Adipocyte (in vitro differentiated cells): ENCODE results near the gene PDE9A.

Source experiments
- DNase-seq: peaks from one replicate; pipeline ENCODE4 v3.0.0-alpha.2; 2015; ENCODE audit warnings: low read depth
- H3K27me3 ChIP-seq: replicated peaks from 2 replicates; pipeline ENCODE4 v1.7.0; 2013; ENCODE audit warnings: mild to moderate bottlenecking, low read length, moderate library complexity; ENCODE audit not compliant: control insufficient read depth, insufficient read depth
- H3K36me3 ChIP-seq: 2 replicates; pipeline ENCODE4 v1.7.0; 2013; ENCODE audit warnings: low read length, mild to moderate bottlenecking, moderate library complexity; ENCODE audit not compliant: control insufficient read depth, insufficient read depth, severe bottlenecking
- H3K4me1 ChIP-seq: 2 replicates; pipeline ENCODE4 v1.7.0; 2013; ENCODE audit warnings: mild to moderate bottlenecking, low read length, moderate library complexity; ENCODE audit not compliant: control insufficient read depth, insufficient read depth
- H3K4me3 ChIP-seq: 2 replicates; pipeline ENCODE4 v1.7.0; 2013; ENCODE audit warnings: mild to moderate bottlenecking, low read length, moderate library complexity
- H3K9ac ChIP-seq: 2 replicates; pipeline ENCODE4 v1.7.0; 2013; ENCODE audit warnings: mild to moderate bottlenecking, low read length, moderate library complexity
- H3K9me3 ChIP-seq: 2 replicates; pipeline ENCODE4 v1.7.0; 2013; ENCODE audit warnings: mild to moderate bottlenecking, low read length, moderate library complexity; ENCODE audit not compliant: control insufficient read depth

PDE9A gene

GRCh38 chr21:42635848-42636519, 17.4 kb upstream of the PDE9A start:
- H3K9ac ChIP-seq = peak overlapping the region; percentile 33
- H3K4me3 ChIP-seq = no peak overlapping the region
- no peak for DNase-seq
- no peaks in the 10 kb centered on the region for H3K9me3 ChIP-seq
- H3K4me1 ChIP-seq = peaks cover 23% of the 10 kb centered on the region
- no peaks in the 10 kb centered on the region for H3K36me3 ChIP-seq
- peaks cover 12% of the 10 kb centered on the region for H3K27me3 ChIP-seq

GRCh38 chr21:42636520-42637266, 16.7 kb upstream of the PDE9A start:
- Histone ChIP-seq H3K9ac (no peak overlapping the region), H3K4me1 (peaks cover 29% of the 10 kb centered on the region), H3K36me3 (no peaks in the 10 kb centered on the region), H3K9me3 (no peaks in the 10 kb centered on the region), H3K4me3 (no peak overlapping the region), H3K27me3 (peaks cover 10% of the 10 kb centered on the region)
- peak; percentile 93 for DNase-seq

GRCh38 chr21:42637267-42638041, 16.0 kb upstream of the PDE9A start:
- peaks cover 30% of the 10 kb centered on the region for H3K4me1 ChIP-seq
- H3K27me3 ChIP-seq = peaks cover 11% of the 10 kb centered on the region
- no peaks in the 10 kb centered on the region for H3K9me3 ChIP-seq
- H3K36me3 ChIP-seq = no peaks in the 10 kb centered on the region
- no peak overlapping the region for H3K9ac ChIP-seq
- DNase-seq = no peak
- no peak overlapping the region for H3K4me3 ChIP-seq

- Histone ChIP-seq H3K36me3 (no peaks in the 10 kb centered on the region), H3K9ac (no peak overlapping the region), H3K9me3 (no peaks in the 10 kb centered on the region), H3K27me3 (peaks cover 6% of the 10 kb centered on the region), H3K4me1 (peaks cover 30% of the 10 kb centered on the region), H3K4me3 (no peak overlapping the region)
- DNase-seq = no peak
These were observed 15.1 kb upstream of the PDE9A start for GRCh38 chr21:42638266-42638863.

GRCh38 chr21:42639646-42640152, 13.7 kb upstream of the PDE9A start:
- Histone ChIP-seq H3K27me3 (peaks cover 6% of the 10 kb centered on the region), H3K9me3 (no peaks in the 10 kb centered on the region), H3K9ac (no peak overlapping the region), H3K4me1 (peaks cover 35% of the 10 kb centered on the region), H3K36me3 (no peaks in the 10 kb centered on the region), H3K4me3 (no peak overlapping the region)
- no peak for DNase-seq

- DNase-seq = no peak
- H3K9ac ChIP-seq = no peak overlapping the region
- peaks cover 35% of the 10 kb centered on the region for H3K4me1 ChIP-seq
- H3K9me3 ChIP-seq = no peaks in the 10 kb centered on the region
- peaks cover 6% of the 10 kb centered on the region for H3K27me3 ChIP-seq
- no peak overlapping the region for H3K4me3 ChIP-seq
- H3K36me3 ChIP-seq = no peaks in the 10 kb centered on the region
These were observed 12.9 kb upstream of the PDE9A start for GRCh38 chr21:42640486-42640885.

GRCh38 chr21:42641311-42642218, 11.9 kb upstream of the PDE9A start:
- no peaks in the 10 kb centered on the region for H3K36me3 ChIP-seq
- no peaks in the 10 kb centered on the region for H3K9me3 ChIP-seq
- H3K9ac ChIP-seq = peak overlapping the region; percentile 37
- H3K27me3 ChIP-seq = peaks cover 6% of the 10 kb centered on the region
- peak overlapping the region; percentile 61 for H3K4me3 ChIP-seq
- H3K4me1 ChIP-seq = peaks cover 28% of the 10 kb centered on the region
- DNase-seq = peak; percentile 39

GRCh38 chr21:42642219-42642745, 11.1 kb upstream of the PDE9A start:
- Histone ChIP-seq H3K36me3 (no peaks in the 10 kb centered on the region), H3K27me3 (peaks cover 6% of the 10 kb centered on the region), H3K9me3 (no peaks in the 10 kb centered on the region), H3K4me1 (peaks cover 21% of the 10 kb centered on the region), H3K9ac (no peak overlapping the region), H3K4me3 (no peak overlapping the region)
- DNase-seq = no peak

- Histone ChIP-seq H3K27me3 (peaks cover 9% of the 10 kb centered on the region), H3K36me3 (no peaks in the 10 kb centered on the region), H3K9ac (no peak overlapping the region), H3K9me3 (no peaks in the 10 kb centered on the region), H3K4me1 (peaks cover 18% of the 10 kb centered on the region), H3K4me3 (no peak overlapping the region)
- DNase-seq = no peak
These were observed 8.9 kb upstream of the PDE9A start for GRCh38 chr21:42644223-42645208.
